WTC11 (cell line): ENCODE measurements around the gene ELAC2. TPM values are rescaled to one million over a fixed set of nuclear protein-coding genes. Genes with fewer than 3 reads are reported as not detected.

Source experiments
- ATAC-seq: fragments of 200-7000 bp; cut with Tn5 transposase; 2 replicates; pipeline ENCODE4 v1.10.0; 2021; ENCODE audit warnings: mild to moderate bottlenecking, moderate library complexity
- CTCF ChIA-PET: fragments of 300-600 bp; sonication (Branson Sonifier 250); formaldehyde crosslinking; loops from one replicate; lab custom pipeline; 2021; ENCODE audit warnings: antibody characterized with exemption; lab: Charles Lee
- POLR2A ChIA-PET: fragments of 350-600 bp; sonication (Branson Sonifier 250); formaldehyde crosslinking; loops from one replicate; lab custom pipeline; 2021; ENCODE audit warnings: antibody characterized with exemption; lab: Charles Lee
- DNase-seq: peaks from one replicate; pipeline ENCODE4 v3.0.0; 2021; ENCODE audit warnings: low spot score
- H3K27ac Mint-ChIP-seq: 2 replicates; pipeline ENCODE4 v1.8.0; 2021; ENCODE audit warnings: mixed read lengths
- H3K27me3 Mint-ChIP-seq: 2 replicates; pipeline ENCODE4 v1.8.0; 2021; ENCODE audit warnings: low read depth, mild to moderate bottlenecking, moderate library complexity, mixed read lengths
- H3K36me3 Mint-ChIP-seq: 2 replicates; pipeline ENCODE4 v1.8.0; 2021; ENCODE audit warnings: mixed read lengths
- H3K4me1 Mint-ChIP-seq: 2 replicates; pipeline ENCODE4 v1.8.0; 2022; ENCODE audit warnings: mixed read lengths
- H3K4me3 Mint-ChIP-seq: 2 replicates; pipeline ENCODE4 v1.8.0; 2021; ENCODE audit warnings: mild to moderate bottlenecking, moderate library complexity, mixed read lengths
- H3K9me3 Mint-ChIP-seq: 2 replicates; pipeline ENCODE4 v1.8.0; 2021; ENCODE audit warnings: mixed read lengths
- AR ChIP-seq: fragments of 250-450 bp; sonication (Bioruptor Pico); IDR thresholded peaks from 2 replicates; pipeline ENCODE4 v1.9.0; 2021; ENCODE audit warnings: mild to moderate bottlenecking
- CDX4 ChIP-seq: fragments of 250-450 bp; sonication (Bioruptor Pico); IDR thresholded peaks from 2 replicates; pipeline ENCODE4 v1.9.0; 2021; ENCODE audit warnings: moderate library complexity, mild to moderate bottlenecking, inconsistent platforms, borderline replicate concordance
- ESRRA ChIP-seq: sonication (generic); formaldehyde crosslinking; IDR thresholded peaks from 2 replicates; pipeline ENCODE4 v1.8.1; 2022; ENCODE audit warnings: mild to moderate bottlenecking, missing genetic modification reagents, borderline replicate concordance
- FOXJ3 ChIP-seq: sonication (generic); formaldehyde crosslinking; IDR thresholded peaks from 2 replicates; pipeline ENCODE4 v1.9.0; 2021; ENCODE audit warnings: missing genetic modification reagents, mild to moderate bottlenecking, borderline replicate concordance
- GRHL2 ChIP-seq: fragments of 250-450 bp; sonication (Bioruptor Pico); IDR thresholded peaks from 2 replicates; pipeline ENCODE4 v1.8.0; 2022; ENCODE audit warnings: mild to moderate bottlenecking, moderate library complexity; ENCODE audit not compliant: insufficient replicate concordance, severe bottlenecking
- HMGA2 ChIP-seq: fragments of 250-450 bp; sonication (Bioruptor Pico); IDR thresholded peaks from 2 replicates; pipeline ENCODE4 v1.4.0; 2021; ENCODE audit warnings: mild to moderate bottlenecking, moderate library complexity
- IRF2 ChIP-seq: sonication (generic); formaldehyde crosslinking; IDR thresholded peaks from 2 replicates; pipeline ENCODE4 v1.8.0; 2022; ENCODE audit warnings: low read depth, missing genetic modification reagents, borderline replicate concordance
- JAZF1 ChIP-seq: fragments of 250-450 bp; sonication (Bioruptor Pico); IDR thresholded peaks from 2 replicates; pipeline ENCODE4 v1.9.0; 2021; ENCODE audit warnings: moderate library complexity, mild to moderate bottlenecking, inconsistent platforms
- KAT7 ChIP-seq: sonication (generic); formaldehyde crosslinking; IDR thresholded peaks from 2 replicates; pipeline ENCODE4 v1.8.1; 2023; ENCODE audit warnings: missing genetic modification reagents, mild to moderate bottlenecking, borderline replicate concordance
- NR2C2 ChIP-seq: sonication (generic); formaldehyde crosslinking; IDR thresholded peaks from 2 replicates; pipeline ENCODE4 v1.8.0; 2022; ENCODE audit warnings: mild to moderate bottlenecking, missing genetic modification reagents
- OVOL2 ChIP-seq: fragments of 250-450 bp; sonication (Bioruptor Pico); IDR thresholded peaks from 2 replicates; pipeline ENCODE4 v1.9.0; 2021; ENCODE audit warnings: mild to moderate bottlenecking, borderline replicate concordance
- RORB ChIP-seq: fragments of 250-450 bp; sonication (Bioruptor Pico); IDR thresholded peaks from 2 replicates; pipeline ENCODE4 v1.9.0; 2021; ENCODE audit warnings: mild to moderate bottlenecking
- SMAD3 ChIP-seq: sonication (generic); formaldehyde crosslinking; IDR thresholded peaks from 2 replicates; pipeline ENCODE4 v1.8.0; 2022; ENCODE audit warnings: missing genetic modification reagents, mild to moderate bottlenecking, borderline replicate concordance
- TCF7 ChIP-seq: sonication (generic); formaldehyde crosslinking; IDR thresholded peaks from 2 replicates; pipeline ENCODE4 v1.8.0; 2022; ENCODE audit warnings: mild to moderate bottlenecking, low read depth, missing genetic modification reagents, moderate library complexity
- TEAD1 ChIP-seq: sonication (generic); formaldehyde crosslinking; IDR thresholded peaks from 2 replicates; pipeline ENCODE4 v1.8.0; 2022; ENCODE audit warnings: mild to moderate bottlenecking, missing genetic modification reagents
- TEAD4 ChIP-seq: sonication (generic); formaldehyde crosslinking; IDR thresholded peaks from 2 replicates; pipeline ENCODE4 v1.8.0; 2022; ENCODE audit warnings: mild to moderate bottlenecking, missing genetic modification reagents
- TP53 ChIP-seq: sonication (generic); formaldehyde crosslinking; IDR thresholded peaks from 2 replicates; pipeline ENCODE4 v1.8.1; 2023; ENCODE audit warnings: mild to moderate bottlenecking, missing genetic modification reagents
- USF2 ChIP-seq: sonication (generic); formaldehyde crosslinking; IDR thresholded peaks from 2 replicates; pipeline ENCODE4 v1.8.1; 2023; ENCODE audit warnings: mild to moderate bottlenecking, missing genetic modification reagents, moderate library complexity
- ZBTB43 ChIP-seq: sonication (generic); formaldehyde crosslinking; IDR thresholded peaks from 2 replicates; pipeline ENCODE4 v1.8.1; 2023; ENCODE audit warnings: mild to moderate bottlenecking, missing genetic modification reagents
- ZNF121 ChIP-seq: sonication (generic); formaldehyde crosslinking; IDR thresholded peaks from 2 replicates; pipeline ENCODE4 v1.8.0; 2023; ENCODE audit warnings: missing genetic modification reagents
- ZNF232 ChIP-seq: sonication (generic); formaldehyde crosslinking; IDR thresholded peaks from 2 replicates; pipeline ENCODE4 v1.8.0; 2022; ENCODE audit warnings: mild to moderate bottlenecking, missing genetic modification reagents
- ZNF263 ChIP-seq: sonication (generic); formaldehyde crosslinking; IDR thresholded peaks from 2 replicates; pipeline ENCODE4 v1.8.1; 2022; ENCODE audit warnings: low read depth, mild to moderate bottlenecking, moderate library complexity, missing genetic modification reagents
- ZNF317 ChIP-seq: sonication (generic); formaldehyde crosslinking; IDR thresholded peaks from 2 replicates; pipeline ENCODE4 v1.8.1; 2023; ENCODE audit warnings: low read depth, mild to moderate bottlenecking, moderate library complexity, missing genetic modification reagents, borderline replicate concordance
- total RNA-seq: library from RNA; stranded (reverse); gene quantifications from 3 replicates; pipeline ENCODE4 v1.2.3, GENCODE V29; 2021

The ELAC2 gene
- total RNA-seq, 1 experiment from 2014 or later: 86.9 TPM

GRCh38 chr17:13005530-13005929, 12.3 kb downstream of the ELAC2 start (continued):
- TF ChIP-seq AR (CRISPR knock-in tag) (no peak), HMGA2 (no peak), ZNF232 (CRISPR knock-in tag) (no peak), CDX4 (no peak)

GRCh38 chr17:13004336-13004735, 13.5 kb downstream of the ELAC2 start:
- H3K27ac Mint-ChIP-seq: no peak overlapping the region
- peaks cover 51% of the 10 kb centered on the region for H3K36me3 Mint-ChIP-seq
- H3K27me3 Mint-ChIP-seq: no peaks in the 10 kb centered on the region
- DNase-seq (no peak), ATAC-seq (no peak)
- ChIA-PET CTCF (interaction anchor here (1.6 to 1.9 kb wide), 3 partner anchors 14 to 262 kb away, joined by 4 to 6 read pairs (median 4); partner anchors contain the start of gene ELAC2), POLR2A (no interaction called here)
- H3K4me1 Mint-ChIP-seq: no peaks in the 10 kb centered on the region
- no peaks in the 10 kb centered on the region for H3K9me3 Mint-ChIP-seq
- TF ChIP-seq JAZF1 (CRISPR knock-in tag): no peak
- TF ChIP-seq ZNF317: no peak
- no peak for TF ChIP-seq ZNF232 (CRISPR knock-in tag)
- TF ChIP-seq USF2: no peak
- TF ChIP-seq SMAD3 (CRISPR knock-in tag): no peak
- TF ChIP-seq TCF7 (CRISPR knock-in tag): no peak
- TF ChIP-seq TP53 (CRISPR knock-in tag): no peak
- TF ChIP-seq ZNF263 (CRISPR knock-in tag): no peak
- no peak for TF ChIP-seq KAT7
- no peak for TF ChIP-seq TEAD4
- no peak for TF ChIP-seq ZNF121 (CRISPR knock-in tag)
- no peak for TF ChIP-seq TEAD1 (CRISPR knock-in tag)
- no peak for TF ChIP-seq GRHL2 (CRISPR knock-in tag)
- TF ChIP-seq ZBTB43: no peak
- TF ChIP-seq FOXJ3: no peak
- TF ChIP-seq IRF2: no peak
- no peak for TF ChIP-seq OVOL2
- TF ChIP-seq RORB (CRISPR knock-in tag): no peak
- TF ChIP-seq NR2C2 (CRISPR knock-in tag): no peak
- TF ChIP-seq ESRRA (CRISPR knock-in tag): no peak
- TF ChIP-seq, all 79 proteins: peak for 0
- no peak overlapping the region for H3K4me3 Mint-ChIP-seq
